Esophagus squamous epithelium (tissue), 4 donors: ENCODE data around the gene SFXN5.

Source experiments
- POLR2A ChIP-seq, 4 donors: fragments of 450-650 bp; IDR thresholded peaks; one replicate each; pipeline ENCODE4 v1.6.1; 2017; ENCODE audit warnings: antibody characterized with exemption in 4 of 4, mild to moderate bottlenecking in 4 of 4, moderate library complexity in 3 of 4
- TF ChIP-seq, protein P1 (sequence below), 6 experiments: fragments of 450-650 bp in 4 of 6; fragments of 200-600 bp in 2 of 6; sonication (generic) in 2 of 6; IDR thresholded peaks; one replicate each; pipeline ENCODE4 v1.5.1; 2016 to 2019; ENCODE audit warnings: antibody characterized with exemption in 6 of 6, mild to moderate bottlenecking in 4 of 6, moderate library complexity in 4 of 6

GRCh38 chr2:72980535-72981217, 90.8 kb downstream of the SFXN5 start:
- TF ChIP-seq, protein P1, sequence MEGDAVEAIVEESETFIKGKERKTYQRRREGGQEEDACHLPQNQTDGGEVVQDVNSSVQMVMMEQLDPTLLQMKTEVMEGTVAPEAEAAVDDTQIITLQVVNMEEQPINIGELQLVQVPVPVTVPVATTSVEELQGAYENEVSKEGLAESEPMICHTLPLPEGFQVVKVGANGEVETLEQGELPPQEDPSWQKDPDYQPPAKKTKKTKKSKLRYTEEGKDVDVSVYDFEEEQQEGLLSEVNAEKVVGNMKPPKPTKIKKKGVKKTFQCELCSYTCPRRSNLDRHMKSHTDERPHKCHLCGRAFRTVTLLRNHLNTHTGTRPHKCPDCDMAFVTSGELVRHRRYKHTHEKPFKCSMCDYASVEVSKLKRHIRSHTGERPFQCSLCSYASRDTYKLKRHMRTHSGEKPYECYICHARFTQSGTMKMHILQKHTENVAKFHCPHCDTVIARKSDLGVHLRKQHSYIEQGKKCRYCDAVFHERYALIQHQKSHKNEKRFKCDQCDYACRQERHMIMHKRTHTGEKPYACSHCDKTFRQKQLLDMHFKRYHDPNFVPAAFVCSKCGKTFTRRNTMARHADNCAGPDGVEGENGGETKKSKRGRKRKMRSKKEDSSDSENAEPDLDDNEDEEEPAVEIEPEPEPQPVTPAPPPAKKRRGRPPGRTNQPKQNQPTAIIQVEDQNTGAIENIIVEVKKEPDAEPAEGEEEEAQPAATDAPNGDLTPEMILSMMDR (IDR thresholded peaks at IDR 0.05): no peak
- TF ChIP-seq POLR2A (IDR thresholded peaks at IDR 0.05): no peak
